Mucosa of descending colon (tissue), 3 donors: ENCODE results near the gene ZDBF2. TPM values are rescaled to one million over a fixed set of nuclear protein-coding genes. Genes with fewer than 3 reads are reported as not detected.
"Not testable (repeated sequence)": the region's sequence is repeated elsewhere in the genome, so short reads cannot be mapped to it uniquely, and the experiment has no call there.

Experiments used
- ATAC-seq: fragments of 200-7000 bp; cut with Tn5 transposase; one replicate; pipeline ENCODE4 v1.9.1; 2020; ENCODE audit warnings: mild to moderate bottlenecking, moderate library complexity
- DNase-seq, 3 donors: peaks; one replicate each; pipeline ENCODE4 v3.0.0-alpha.2; 2020
- H3K36me3 ChIP-seq: fragments of 200-600 bp; one replicate; pipeline ENCODE4 v1.8.0; 2021; ENCODE audit warnings: low read depth, mild to moderate bottlenecking
- H3K4me1 ChIP-seq: fragments of 200-600 bp; one replicate; pipeline ENCODE4 v1.8.0; 2021; ENCODE audit warnings: low read depth, mild to moderate bottlenecking
- H3K4me3 ChIP-seq: fragments of 200-600 bp; one replicate; pipeline ENCODE4 v1.8.0; 2021; ENCODE audit warnings: mild to moderate bottlenecking
- H3K9me3 ChIP-seq: fragments of 200-600 bp; one replicate; pipeline ENCODE4 v1.8.0; 2021; ENCODE audit warnings: mild to moderate bottlenecking
- CTCF ChIP-seq: fragments of 200-600 bp; IDR thresholded peaks from one replicate; pipeline ENCODE4 v1.8.0; 2022; ENCODE audit warnings: antibody characterized with exemption, mild to moderate bottlenecking
- intact Hi-C, 2 donors: fragments of 100-400 bp; cut with DNase I in 1 of 2; cut with micrococcal nuclease in 1 of 2; formaldehyde crosslinking; loops; one replicate each; pipeline versions ENCODE4 v1.11.0 to v1.11.1; 2022; cut with DNase I, micrococcal nuclease
- total RNA-seq, 3 donors: library from RNA; stranded (reverse); fragmentation: NEBNext Ultra II Directional in 2 of 3; extraction: Animal tissue kit (Norgen Biotek cat#: 25700) in 2 of 3; gene quantifications; one replicate each; pipeline versions ENCODE4 v1.2.1 to v1.2.4, GENCODE V29; 2021 to 2023
- donor health status: DM: no; HTN: no; CAD: no; lungs with moderate emphysema.
- donor health status: DM: no; HTN: no; CAD: no.
- donor health status: DM: no; HTN: yes; CAD: no.

Gene ZDBF2
- total RNA-seq, 3 donors from 2014 or later: 3.9 to 18.3 (median 3.9) TPM

GRCh38 chr2:206289391-206289790, 14.9 kb downstream of the ZDBF2 start:
- ATAC-seq: no peak
- intact Hi-C loops: no loop called here

GRCh38 chr2:206296128-206296527, 21.7 kb downstream of the ZDBF2 start:
- DNase-seq (no peak), ATAC-seq (no peak)
- Histone ChIP-seq H3K4me1 (no peaks in the 10 kb centered on the region), H3K4me3 (no peak overlapping the region), H3K36me3 (no peaks in the 10 kb centered on the region), H3K9me3 (no peaks in the 10 kb centered on the region)
- no peak for TF ChIP-seq CTCF
- intact Hi-C loops: no loop called here

More at GRCh38 chr2:206289391-206289790, 14.9 kb downstream of the ZDBF2 start:
- H3K9me3 ChIP-seq: peaks cover 5% of the 10 kb centered on the region
- no peak for DNase-seq
- H3K4me1 ChIP-seq: no peaks in the 10 kb centered on the region
- no peak for TF ChIP-seq CTCF
- H3K36me3 ChIP-seq: no peaks in the 10 kb centered on the region
- no peak overlapping the region for H3K4me3 ChIP-seq

- H3K36me3 ChIP-seq, H3K9me3 ChIP-seq, H3K4me1 ChIP-seq, intact Hi-C loops, H3K4me3 ChIP-seq, ATAC-seq, DNase-seq: not testable (repeated sequence)
These were observed 25.1 kb downstream of the ZDBF2 start for GRCh38 chr2:206299608-206300007.

GRCh38 chr2:206305523-206306245, 31.2 kb downstream of the ZDBF2 start:
- no peaks in the 10 kb centered on the region for H3K4me1 ChIP-seq
- DNase-seq (no peak), ATAC-seq (no peak)
- H3K36me3 ChIP-seq: no peaks in the 10 kb centered on the region
- intact Hi-C loops: no loop called here
- no peaks in the 10 kb centered on the region for H3K9me3 ChIP-seq
- H3K4me3 ChIP-seq: no peak overlapping the region
- no peak for TF ChIP-seq CTCF

- no peaks in the 10 kb centered on the region for H3K36me3 ChIP-seq
- no peaks in the 10 kb centered on the region for H3K4me1 ChIP-seq
- TF ChIP-seq CTCF: no peak
- no peaks in the 10 kb centered on the region for H3K9me3 ChIP-seq
- H3K4me3 ChIP-seq: no peak overlapping the region
- no peak for DNase-seq
- no peak for ATAC-seq
- intact Hi-C loops: no loop called here
These were observed 36.6 kb downstream of the ZDBF2 start for GRCh38 chr2:206311026-206311425.

- DNase-seq: no peak
- no peak overlapping the region for H3K4me3 ChIP-seq
- peaks cover 6% of the 10 kb centered on the region for H3K9me3 ChIP-seq
- ATAC-seq: no peak
- TF ChIP-seq CTCF: no peak
- no peaks in the 10 kb centered on the region for H3K36me3 ChIP-seq
- intact Hi-C loops: no loop called here
- H3K4me1 ChIP-seq: no peaks in the 10 kb centered on the region
These were observed 41.7 kb downstream of the ZDBF2 start for GRCh38 chr2:206316141-206316540.
